HAP-1 (cell line): ENCODE results near the gene RASAL2.

Source experiments
- DNase-seq, 2 experiments: peaks; one replicate each; pipeline ENCODE4 v3.0.0-alpha.2; 2016 to 2020; ENCODE audit warnings: low spot score in 2 of 2
- H3K27me3 ChIP-seq: fragments of 250-450 bp; sonication (Bioruptor Pico); 2 replicates; pipeline ENCODE4 v1.5.1; 2020; ENCODE audit warnings: low read depth, mild to moderate bottlenecking, moderate library complexity
- H3K36me3 ChIP-seq: fragments of 250-450 bp; sonication (Bioruptor Pico); replicated peaks from 2 replicates; pipeline ENCODE4 v1.5.1; 2020; ENCODE audit warnings: mild to moderate bottlenecking
- H3K4me1 ChIP-seq: fragments of 250-450 bp; sonication (Bioruptor Pico); 2 replicates; pipeline ENCODE4 v1.5.1; 2020; ENCODE audit warnings: mild to moderate bottlenecking
- H3K4me3 ChIP-seq: fragments of 250-450 bp; sonication (Bioruptor Pico); 2 replicates; pipeline ENCODE4 v1.5.1; 2020; ENCODE audit warnings: mild to moderate bottlenecking, moderate library complexity
- H3K9me3 ChIP-seq: fragments of 250-450 bp; sonication (Bioruptor Pico); 2 replicates; pipeline ENCODE4 v1.5.1; 2020; ENCODE audit warnings: mild to moderate bottlenecking, moderate library complexity
- in situ Hi-C: fragments of 300-500 bp; cut with MboI; formaldehyde crosslinking; loops from 3 replicates; pipeline ENCODE4 v1.14.3; 2020; ENCODE audit warnings: low sequenced_read_pairs, inconsistent platforms, mixed read lengths

Gene RASAL2

GRCh38 chr1:178093951-178094738 is at the start of gene RASAL2:
RASAL2 (plus strand) TSS chr1:178094104; CDS start chr1:178094493, 389 bp downstream.
- H3K27me3 ChIP-seq, result no peaks in the 10 kb centered on the region
- no peaks in the 10 kb centered on the region for H3K36me3 ChIP-seq
- peak within 1 kb of the TSS; percentile 84 for H3K4me3 ChIP-seq
- DNase-seq, result peak; percentile 66 to 80
- no peaks in the 10 kb centered on the region for H3K9me3 ChIP-seq
- in situ Hi-C loops, result no loop called here
- peaks cover 43% of the 10 kb centered on the region for H3K4me1 ChIP-seq

- no peaks in the 10 kb centered on the region for H3K36me3 ChIP-seq
- H3K27me3 ChIP-seq, result no peaks in the 10 kb centered on the region
- in situ Hi-C loops, result no loop called here
- no peak overlapping the region for H3K4me3 ChIP-seq
- H3K4me1 ChIP-seq, result peaks cover 40% of the 10 kb centered on the region
- no peak for DNase-seq
- no peaks in the 10 kb centered on the region for H3K9me3 ChIP-seq
Measured at GRCh38 chr1:178046591-178047270, 47.2 kb upstream of the RASAL2 start.

- Histone ChIP-seq H3K9me3 (no peaks in the 10 kb centered on the region), H3K4me3 (no peak overlapping the region), H3K27me3 (no peaks in the 10 kb centered on the region), H3K36me3 (no peaks in the 10 kb centered on the region), H3K4me1 (peaks cover 40% of the 10 kb centered on the region)
- DNase-seq, result no peak
- in situ Hi-C loops, result no loop called here
Measured at GRCh38 chr1:178047403-178048093, 46.4 kb upstream of the RASAL2 start.

GRCh38 chr1:178048426-178048825 is 45.5 kb upstream of the RASAL2 start:
- peak; percentile 78 to 97 for DNase-seq
- Histone ChIP-seq H3K9me3 (no peaks in the 10 kb centered on the region), H3K4me1 (peaks cover 42% of the 10 kb centered on the region), H3K4me3 (no peak overlapping the region), H3K36me3 (no peaks in the 10 kb centered on the region), H3K27me3 (no peaks in the 10 kb centered on the region)
- in situ Hi-C loops, result no loop called here

GRCh38 chr1:178048883-178049282 is 45.0 kb upstream of the RASAL2 start:
- in situ Hi-C loops, result no loop called here
- H3K36me3 ChIP-seq, result no peaks in the 10 kb centered on the region
- H3K4me1 ChIP-seq, result peaks cover 42% of the 10 kb centered on the region
- H3K4me3 ChIP-seq, result no peak overlapping the region
- H3K27me3 ChIP-seq, result no peaks in the 10 kb centered on the region
- H3K9me3 ChIP-seq, result no peaks in the 10 kb centered on the region
- DNase-seq, result peak in 1 of 2 experiments; percentile 68

- no peak for DNase-seq
- Histone ChIP-seq H3K4me1 (peaks cover 38% of the 10 kb centered on the region), H3K4me3 (no peak overlapping the region), H3K9me3 (no peaks in the 10 kb centered on the region), H3K36me3 (no peaks in the 10 kb centered on the region), H3K27me3 (no peaks in the 10 kb centered on the region)
- in situ Hi-C loops, result no loop called here
Measured at GRCh38 chr1:178050084-178050483, 43.8 kb upstream of the RASAL2 start.

GRCh38 chr1:178051071-178051470 is 42.8 kb upstream of the RASAL2 start:
- no peaks in the 10 kb centered on the region for H3K9me3 ChIP-seq
- no peaks in the 10 kb centered on the region for H3K27me3 ChIP-seq
- in situ Hi-C loops, result no loop called here
- H3K4me1 ChIP-seq, result peaks cover 31% of the 10 kb centered on the region
- H3K36me3 ChIP-seq, result no peaks in the 10 kb centered on the region
- H3K4me3 ChIP-seq, result no peak overlapping the region
- DNase-seq, result no peak

- no peaks in the 10 kb centered on the region for H3K27me3 ChIP-seq
- H3K4me3 ChIP-seq, result no peak overlapping the region
- peaks cover 16% of the 10 kb centered on the region for H3K4me1 ChIP-seq
- in situ Hi-C loops, result no loop called here
- no peak for DNase-seq
- H3K9me3 ChIP-seq, result no peaks in the 10 kb centered on the region
- no peaks in the 10 kb centered on the region for H3K36me3 ChIP-seq
Measured at GRCh38 chr1:178052650-178053461, 41.0 kb upstream of the RASAL2 start.

GRCh38 chr1:178055093-178055492 is 38.8 kb upstream of the RASAL2 start:
- Histone ChIP-seq H3K4me3 (no peak overlapping the region), H3K4me1 (peaks cover 9% of the 10 kb centered on the region), H3K27me3 (no peaks in the 10 kb centered on the region), H3K36me3 (no peaks in the 10 kb centered on the region), H3K9me3 (no peaks in the 10 kb centered on the region)
- in situ Hi-C loops, result no loop called here
- peak in 1 of 2 experiments; percentile 45 for DNase-seq

- in situ Hi-C loops, result no loop called here
- Histone ChIP-seq H3K4me1 (peaks cover 17% of the 10 kb centered on the region), H3K9me3 (no peaks in the 10 kb centered on the region), H3K36me3 (no peaks in the 10 kb centered on the region), H3K4me3 (no peak overlapping the region), H3K27me3 (no peaks in the 10 kb centered on the region)
- DNase-seq, result no peak
Measured at GRCh38 chr1:178055779-178056471, 38.0 kb upstream of the RASAL2 start.

GRCh38 chr1:178057141-178057765 is 36.7 kb upstream of the RASAL2 start:
- in situ Hi-C loops, result no loop called here
- Histone ChIP-seq H3K36me3 (no peaks in the 10 kb centered on the region), H3K4me3 (no peak overlapping the region), H3K4me1 (peaks cover 24% of the 10 kb centered on the region), H3K9me3 (no peaks in the 10 kb centered on the region), H3K27me3 (no peaks in the 10 kb centered on the region)
- DNase-seq, result no peak

GRCh38 chr1:178057912-178058534 is 35.9 kb upstream of the RASAL2 start:
- H3K9me3 ChIP-seq, result no peaks in the 10 kb centered on the region
- DNase-seq, result peak in 1 of 2 experiments; percentile 31
- H3K27me3 ChIP-seq, result no peaks in the 10 kb centered on the region
- no peaks in the 10 kb centered on the region for H3K36me3 ChIP-seq
- in situ Hi-C loops, result no loop called here
- peaks cover 22% of the 10 kb centered on the region for H3K4me1 ChIP-seq
- H3K4me3 ChIP-seq, result no peak overlapping the region
